Measurements from ENCODE around the gene ANO1. TPM values are rescaled to one million over a fixed set of nuclear protein-coding genes. Genes with fewer than 3 reads are reported as not detected.
A peak's percentile ranks its signal among the peaks of the same experiment; 100 is the strongest.

Gene ANO1
- total RNA-seq, 1 experiment from 2014 or later: 41.7 TPM

- H3K9me2 ChIP-seq (ENCODE audit: insufficient read depth): no peaks in the 10 kb centered on the region
- H3K79me2 ChIP-seq (ENCODE audit: insufficient read depth, low read length): no peaks in the 10 kb centered on the region
- no peak overlapping the region for H3K4me3 ChIP-seq (replicated peaks in 1 of 2; ENCODE audit: low read depth in 1 of 2, low read length in 2 of 2)
- ChIA-PET POLR2A (no interaction called here), CTCF (no interaction called here), RAD21 (ENCODE audit: low non-redundant PET in 1 of 2, low total read pairs in 2 of 2, uncharacterized antibody in 2 of 2, unreplicated experiment in 2 of 2) (interaction anchor here in 1 of 2 experiments (0.5 kb wide), 1 partner anchor 263 kb away, joined by 4 read pairs; no protein-coding TSS in a partner anchor)
- H2AFZ ChIP-seq (ENCODE audit: low read depth, low read length, poor library complexity, severe bottlenecking): no peak overlapping the region
- no peak overlapping the region for H3K4me2 ChIP-seq (ENCODE audit: low read length)
- ATAC-seq: peak; percentile 53; the same call in 1 of the 2 replicates
- intact Hi-C loops (cut with micrococcal nuclease): no loop called here
- peaks cover 0 to 5% of the 10 kb centered on the region in 2 experiments; a peak in 1 of 4 replicates for H3K36me3 ChIP-seq (ENCODE audit: control insufficient read depth in 1 of 2, insufficient read depth in 2 of 2, low read length in 2 of 2)
- BruUV-seq (replicated peaks): no TSS peak
- H3K9me3 ChIP-seq (ENCODE audit: control insufficient read depth in 1 of 2, insufficient read depth in 1 of 2, low read depth in 1 of 2, low read length in 2 of 2): no peaks in the 10 kb centered on the region
- no peak overlapping the region for H3K9ac ChIP-seq (ENCODE audit: low read length)
- no peak for DNase-seq (ENCODE audit: low read depth, low spot score)
- H3K27me3 ChIP-seq (ENCODE audit: insufficient read depth, low read length): no peaks in the 10 kb centered on the region
- H4K20me1 ChIP-seq (ENCODE audit: insufficient read depth): no peaks in the 10 kb centered on the region
- TF ChIP-seq, protein P1, sequence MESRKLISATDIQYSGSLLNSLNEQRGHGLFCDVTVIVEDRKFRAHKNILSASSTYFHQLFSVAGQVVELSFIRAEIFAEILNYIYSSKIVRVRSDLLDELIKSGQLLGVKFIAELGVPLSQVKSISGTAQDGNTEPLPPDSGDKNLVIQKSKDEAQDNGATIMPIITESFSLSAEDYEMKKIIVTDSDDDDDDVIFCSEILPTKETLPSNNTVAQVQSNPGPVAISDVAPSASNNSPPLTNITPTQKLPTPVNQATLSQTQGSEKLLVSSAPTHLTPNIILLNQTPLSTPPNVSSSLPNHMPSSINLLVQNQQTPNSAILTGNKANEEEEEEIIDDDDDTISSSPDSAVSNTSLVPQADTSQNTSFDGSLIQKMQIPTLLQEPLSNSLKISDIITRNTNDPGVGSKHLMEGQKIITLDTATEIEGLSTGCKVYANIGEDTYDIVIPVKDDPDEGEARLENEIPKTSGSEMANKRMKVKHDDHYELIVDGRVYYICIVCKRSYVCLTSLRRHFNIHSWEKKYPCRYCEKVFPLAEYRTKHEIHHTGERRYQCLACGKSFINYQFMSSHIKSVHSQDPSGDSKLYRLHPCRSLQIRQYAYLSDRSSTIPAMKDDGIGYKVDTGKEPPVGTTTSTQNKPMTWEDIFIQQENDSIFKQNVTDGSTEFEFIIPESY (IDR thresholded peaks at IDR 0.05; ENCODE audit: extremely low read depth, insufficient replicate concordance, low read length): no peak
- TF ChIP-seq CTCF (IDR thresholded peaks at IDR 0.05 in 2 of 3, conservative IDR thresholded peaks at IDR 0.05 in 1 of 3; ENCODE audit: borderline replicate concordance in 1 of 3, insufficient read depth in 1 of 3, low read depth in 2 of 3, low read length in 2 of 3) (0 out of 6 replicates have a peak, but pooled peaks of 1 of the 3 experiments have one; percentile 24), YY1 (IDR thresholded peaks at IDR 0.05; ENCODE audit: extremely low read depth, insufficient replicate concordance, low read depth, low read length) (no peak)
- no peak overlapping the region for H3K27ac ChIP-seq (ENCODE audit: low read depth, low read length)
- H3K4me1 ChIP-seq (ENCODE audit: control insufficient read depth in 1 of 2, insufficient read depth in 2 of 2, low read length in 2 of 2): no peaks in the 10 kb centered on the region
These were observed 89.7 kb downstream of the ANO1 start for GRCh38 chr11:70167723-70168404.

All from HCT116 (cell line).